Measurements from ENCODE around the gene FOXP2.
"Not testable (repeated sequence)": the region's sequence is repeated elsewhere in the genome, so short reads cannot be mapped to it uniquely, and the experiment has no call there.

Gene FOXP2

DNA sequence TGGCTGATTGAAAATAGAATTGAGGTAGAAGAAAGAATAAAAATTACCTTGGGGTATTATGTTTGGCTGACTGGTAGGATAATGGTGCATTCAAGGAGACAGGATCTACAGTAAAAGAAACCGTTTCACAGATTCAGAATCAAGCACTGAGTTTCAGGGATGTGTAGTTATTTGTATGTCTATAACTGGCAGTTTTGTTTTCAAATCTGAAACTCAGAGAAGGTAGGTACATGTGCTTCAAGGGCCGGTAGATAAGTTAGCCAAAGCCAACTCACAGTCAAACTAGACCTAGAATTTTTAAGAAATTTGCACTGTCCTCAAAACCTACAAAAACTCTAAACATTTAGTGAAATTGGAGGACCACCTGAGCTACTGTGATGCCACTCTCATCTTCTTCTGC lies 191.5 kb downstream of the FOXP2 start:
- DNase-seq = no peak

DNA sequence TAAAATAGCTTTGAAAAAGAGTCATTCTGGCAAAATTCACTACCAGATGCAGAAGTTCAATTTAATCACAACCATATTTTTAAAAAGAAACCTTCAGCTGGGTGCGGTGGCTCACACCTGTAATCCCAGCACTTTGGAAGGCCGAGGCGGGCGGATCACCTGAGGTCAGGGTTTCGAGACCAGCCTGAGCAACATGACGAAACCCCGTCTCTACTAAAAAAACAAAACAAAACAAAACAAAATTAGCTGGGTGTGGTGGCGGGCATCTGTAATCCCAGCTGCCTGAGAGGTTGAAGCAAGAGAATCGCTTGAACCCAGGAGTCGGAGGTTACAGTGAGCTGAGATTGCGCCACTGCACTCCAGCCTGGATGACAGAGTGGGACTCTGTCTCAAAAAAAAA lies 194.2 kb downstream of the FOXP2 start:
- DNase-seq = not testable (repeated sequence)

DNA sequence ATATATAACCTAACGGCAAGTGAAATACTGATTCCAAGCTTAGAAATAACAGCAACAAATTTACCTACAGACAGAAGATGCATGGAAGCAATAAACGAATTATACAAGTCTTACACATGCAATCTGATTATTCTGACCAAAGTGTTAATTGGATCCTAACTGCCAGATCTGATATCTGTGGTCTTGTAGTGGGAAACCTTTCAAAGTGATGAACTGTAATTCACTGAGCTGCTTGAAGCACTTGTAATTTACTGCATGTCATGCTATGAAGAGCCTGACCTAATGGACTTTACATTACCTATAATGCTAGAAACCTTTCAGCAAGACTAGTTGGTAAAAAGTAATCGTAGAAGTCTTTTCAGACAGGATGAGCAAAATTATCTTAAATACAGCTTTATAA lies 205.6 kb downstream of the FOXP2 start:
- peak; percentile 97 for DNase-seq

DNA sequence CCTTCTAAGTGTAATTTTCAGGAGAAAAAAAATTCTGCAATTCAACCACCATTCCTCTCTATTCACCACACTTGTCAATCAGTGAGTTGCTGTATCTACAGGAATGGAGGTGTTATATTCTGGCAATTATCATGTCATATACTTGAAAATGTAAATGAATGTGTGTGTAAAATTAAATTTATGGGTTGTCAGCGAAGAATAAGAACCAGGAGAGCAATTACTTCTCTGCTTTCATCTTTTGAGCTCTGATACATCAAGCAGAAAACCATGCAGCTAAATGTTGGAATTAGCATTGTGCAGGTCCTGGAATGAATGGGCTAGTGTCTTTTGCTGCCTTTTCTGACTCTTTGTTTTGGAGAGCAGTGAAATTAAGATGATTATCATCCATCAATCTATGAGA lies 207.6 kb downstream of the FOXP2 start:
- peak; percentile 32 for DNase-seq

DNA sequence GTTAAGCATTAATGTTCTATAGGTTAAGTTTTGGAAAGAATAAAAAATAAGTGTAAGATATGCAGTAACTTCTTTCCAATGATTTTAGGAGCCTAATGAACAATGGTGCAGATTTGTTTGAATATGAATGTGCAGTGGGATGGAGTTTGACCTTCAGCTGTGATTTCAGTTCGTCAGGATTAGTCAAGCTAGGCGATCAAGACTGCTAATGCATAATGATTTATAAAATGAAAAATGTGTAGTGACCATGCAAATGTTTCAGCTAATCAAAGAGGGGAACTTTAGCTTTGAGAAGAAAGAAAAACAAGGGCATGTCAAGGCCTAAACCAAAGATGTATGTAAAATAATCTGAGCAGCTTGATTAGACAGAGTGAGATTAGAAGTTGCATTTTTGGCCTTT lies 208.5 kb downstream of the FOXP2 start:
- peak; percentile 81 for DNase-seq

DNA sequence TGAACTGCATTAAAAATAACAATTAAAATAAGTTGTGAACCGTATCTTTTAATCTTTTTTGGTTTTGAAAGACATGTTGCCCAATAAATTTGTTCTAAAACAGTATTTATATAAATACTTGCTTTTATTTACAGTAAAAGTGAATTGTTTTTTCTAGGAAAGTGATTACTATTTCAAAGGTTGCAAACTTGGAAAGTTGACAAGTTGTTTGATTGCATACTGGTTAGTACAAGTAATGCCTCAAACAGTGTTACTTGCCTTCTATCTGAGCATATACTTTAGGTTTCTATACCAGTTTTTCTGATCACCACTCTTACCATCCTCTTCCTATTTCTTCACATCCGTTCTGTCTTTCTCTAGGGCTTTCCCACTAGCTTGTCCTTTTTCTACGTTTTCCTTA lies 212.6 kb downstream of the FOXP2 start:
- no peak for DNase-seq

DNA sequence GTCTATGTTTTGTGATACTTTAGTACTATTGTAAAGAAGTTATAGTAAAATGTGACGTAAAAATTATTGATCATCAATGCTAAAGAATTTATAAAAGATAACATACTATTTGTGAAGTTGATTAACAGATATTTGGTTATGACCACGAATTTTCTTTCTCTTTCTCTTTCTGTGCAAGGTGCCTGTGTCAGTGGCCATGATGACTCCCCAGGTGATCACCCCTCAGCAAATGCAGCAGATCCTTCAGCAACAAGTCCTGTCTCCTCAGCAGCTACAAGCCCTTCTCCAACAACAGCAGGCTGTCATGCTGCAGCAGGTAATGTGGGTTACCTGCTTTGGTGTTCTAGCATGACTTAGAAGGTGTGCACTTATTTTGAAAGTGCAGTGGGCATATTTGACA lies 213.7 kb downstream of the FOXP2 start:
- no peak for DNase-seq

DNA sequence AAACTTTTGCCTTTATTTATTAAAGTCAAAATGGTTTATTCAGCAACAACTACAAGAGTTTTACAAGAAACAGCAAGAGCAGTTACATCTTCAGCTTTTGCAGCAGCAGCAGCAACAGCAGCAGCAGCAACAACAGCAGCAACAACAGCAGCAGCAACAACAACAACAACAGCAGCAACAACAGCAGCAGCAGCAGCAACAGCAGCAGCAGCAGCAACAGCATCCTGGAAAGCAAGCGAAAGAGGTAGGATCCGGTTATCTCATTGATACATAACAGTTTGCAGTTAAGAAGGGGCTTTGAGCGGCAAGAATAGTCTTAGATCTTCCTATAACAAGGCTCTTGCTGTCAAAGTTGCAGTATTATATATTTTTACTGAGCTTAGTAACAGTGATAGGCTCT lies 215.1 kb downstream of the FOXP2 start:
- DNase-seq = no peak

DNA sequence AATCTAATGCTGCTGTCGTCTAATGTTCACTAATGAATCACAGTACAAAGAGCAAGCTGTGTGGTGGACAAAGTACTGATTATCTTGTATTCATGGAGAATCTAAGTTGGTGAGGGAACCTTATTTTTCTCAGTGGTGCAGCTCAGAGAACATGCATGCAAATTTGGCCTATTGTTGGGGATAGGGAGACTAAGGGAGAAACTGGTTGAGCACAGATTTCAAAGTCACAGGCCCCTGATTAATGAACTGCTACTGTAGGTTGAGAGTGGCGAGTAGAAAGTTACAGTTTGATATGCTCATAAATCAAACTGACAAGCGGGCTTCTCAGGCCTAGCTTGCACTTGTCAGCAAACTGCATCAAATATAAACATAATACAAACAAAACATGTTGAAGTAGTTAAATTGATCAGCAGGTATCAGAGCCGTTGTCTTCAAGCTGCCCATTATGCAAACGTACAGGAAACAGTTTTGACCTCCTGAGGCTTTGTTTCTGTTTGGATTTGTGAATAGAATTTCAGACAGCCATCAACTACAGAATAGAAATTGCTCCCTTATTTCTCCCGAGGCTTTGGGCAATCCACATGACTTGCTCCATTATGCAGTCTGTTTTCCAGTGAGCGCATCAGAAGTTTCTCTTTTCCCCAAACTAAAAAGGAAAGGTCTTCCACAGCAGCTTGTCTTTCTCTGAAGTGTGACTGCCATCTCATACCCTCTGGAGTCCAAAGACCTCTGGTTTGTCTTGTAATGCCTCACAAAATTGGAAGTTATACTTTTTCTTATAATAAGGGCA lies 215.8 kb downstream of the FOXP2 start:
- DNase-seq = no peak

DNA sequence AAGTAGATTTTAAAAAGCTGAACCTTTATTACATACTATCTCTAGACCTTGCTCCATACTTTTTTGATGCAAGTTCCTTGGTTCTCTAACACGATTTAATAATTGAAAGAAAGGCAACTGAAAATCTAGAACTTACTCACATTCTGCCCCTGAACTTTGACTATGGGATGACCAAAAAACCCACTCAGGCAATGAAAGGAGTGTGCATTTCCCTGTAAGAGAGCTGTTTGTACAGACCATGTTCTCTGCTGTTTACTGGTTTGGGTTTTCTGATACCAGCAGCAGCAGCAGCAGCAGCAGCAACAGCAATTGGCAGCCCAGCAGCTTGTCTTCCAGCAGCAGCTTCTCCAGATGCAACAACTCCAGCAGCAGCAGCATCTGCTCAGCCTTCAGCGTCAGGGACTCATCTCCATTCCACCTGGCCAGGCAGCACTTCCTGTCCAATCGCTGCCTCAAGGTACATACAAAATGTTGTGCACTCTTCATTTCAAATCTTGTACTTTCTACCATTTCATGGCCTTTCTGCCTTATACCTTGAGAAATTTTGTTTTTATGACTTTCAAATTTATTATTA lies 216.7 kb downstream of the FOXP2 start:
- peak; percentile 60 for DNase-seq

DNA sequence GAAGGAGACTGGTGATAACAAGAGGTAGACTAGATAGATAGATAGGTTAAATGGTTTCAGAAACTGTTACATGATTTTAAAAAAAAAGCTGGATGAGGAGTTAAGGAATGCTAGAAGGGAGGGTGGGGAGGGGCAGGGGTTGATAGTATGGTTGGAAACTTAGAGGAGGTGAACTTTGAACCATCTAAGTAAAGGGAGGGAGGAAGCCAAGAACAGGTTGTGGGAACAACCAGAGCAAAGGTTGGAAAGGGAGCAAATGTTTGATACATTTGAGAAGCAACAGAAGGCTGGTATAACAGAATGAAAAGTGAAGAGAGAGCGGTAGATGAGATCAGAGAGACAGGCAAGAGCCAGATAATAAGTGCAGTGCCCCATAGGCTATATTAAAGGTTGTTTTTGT lies 224.8 kb downstream of the FOXP2 start:
- no peak for DNase-seq

DNA sequence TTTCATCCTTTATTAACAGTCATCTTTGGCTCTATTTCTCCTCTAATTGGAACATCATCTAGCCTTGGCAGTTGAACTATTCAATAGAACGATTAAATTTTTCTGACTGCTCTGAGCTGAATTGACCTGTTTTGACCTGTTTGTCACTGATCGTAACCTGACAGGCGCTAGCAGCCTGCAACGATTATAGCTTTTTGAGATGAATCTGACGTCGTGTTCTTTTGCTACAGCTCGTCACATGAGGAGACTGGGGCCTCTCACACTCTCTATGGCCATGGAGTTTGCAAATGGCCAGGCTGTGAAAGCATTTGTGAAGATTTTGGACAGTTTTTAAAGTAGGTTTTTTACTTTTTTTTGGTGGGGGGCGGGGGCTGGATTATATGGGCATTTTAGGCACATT lies 229.8 kb downstream of the FOXP2 start:
- DNase-seq = no peak

DNA sequence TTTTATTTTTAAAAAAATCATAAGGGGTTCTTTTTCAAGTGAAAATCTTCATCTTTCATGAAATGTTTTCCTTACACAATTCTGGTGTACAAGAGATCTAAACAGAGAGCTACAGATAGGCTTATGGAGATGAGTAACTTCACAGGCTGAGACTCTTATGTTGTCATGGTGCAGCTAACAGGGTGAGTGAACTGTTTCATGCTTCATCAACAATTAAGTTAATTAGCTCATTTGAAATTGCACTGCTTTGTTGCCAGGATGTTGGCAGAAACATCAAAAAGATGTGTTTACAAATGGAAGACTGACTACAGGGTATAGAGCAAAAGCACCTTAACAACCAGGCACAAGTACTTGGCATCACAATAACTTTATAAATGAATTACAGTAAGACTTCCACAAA lies 230.8 kb downstream of the FOXP2 start:
- DNase-seq = peak; percentile 43

DNA sequence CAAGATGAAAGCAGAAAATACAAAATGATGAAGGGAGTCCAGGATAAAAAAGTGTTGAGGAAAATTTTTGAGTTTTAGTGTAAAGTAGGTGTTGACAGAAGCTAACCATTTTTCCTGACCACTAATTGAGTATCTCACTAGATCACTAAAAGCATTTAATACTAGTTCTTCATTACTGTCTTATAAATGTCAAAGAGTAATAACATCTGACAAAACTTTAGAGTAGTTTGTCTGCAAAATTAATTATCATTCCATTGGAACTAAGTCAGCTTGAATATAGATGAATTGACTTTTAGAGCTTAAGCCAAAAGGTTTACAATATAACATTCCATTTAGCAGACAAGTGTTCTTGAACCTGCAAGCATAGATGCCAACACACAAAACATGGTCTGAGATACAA lies 232.9 kb downstream of the FOXP2 start:
- DNase-seq = no peak

DNA sequence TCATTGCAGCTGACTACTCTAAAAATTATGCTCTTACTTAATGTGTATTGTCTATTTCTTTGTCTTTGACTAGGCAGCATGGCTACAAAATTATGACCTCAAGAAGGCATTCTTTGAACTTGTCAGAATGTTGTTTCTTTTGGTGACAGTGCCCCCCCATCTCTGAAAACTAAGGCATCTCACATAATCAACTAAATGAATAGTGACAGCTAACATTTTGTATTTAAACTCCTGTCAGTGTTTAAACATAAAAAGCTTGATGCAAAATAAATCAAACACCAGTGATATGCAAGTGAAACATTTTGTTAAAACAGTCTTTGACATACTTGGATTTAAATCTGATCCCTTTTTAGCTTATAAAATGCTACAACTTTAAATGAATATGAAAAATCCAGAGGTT lies 233.5 kb downstream of the FOXP2 start:
- DNase-seq = no peak

DNA sequence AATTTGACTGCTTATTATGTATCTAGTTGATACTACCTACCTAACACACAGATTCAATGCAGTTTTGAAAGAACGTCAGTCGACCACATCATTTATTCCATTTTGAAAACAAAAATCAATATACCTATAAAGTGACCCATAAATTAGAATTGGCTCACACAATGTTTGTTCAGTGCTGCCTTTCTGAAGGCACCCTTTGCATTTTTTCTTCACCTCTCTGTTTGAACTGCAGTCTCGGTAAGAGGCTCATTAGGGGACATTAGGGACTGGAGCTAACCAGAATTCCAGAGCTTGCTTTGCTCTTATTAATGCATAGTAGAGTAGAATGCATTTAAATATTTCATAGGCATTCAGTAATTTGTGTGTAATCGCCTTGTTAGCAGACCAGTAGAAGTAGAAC lies 234.1 kb downstream of the FOXP2 start:
- DNase-seq = no peak

DNA sequence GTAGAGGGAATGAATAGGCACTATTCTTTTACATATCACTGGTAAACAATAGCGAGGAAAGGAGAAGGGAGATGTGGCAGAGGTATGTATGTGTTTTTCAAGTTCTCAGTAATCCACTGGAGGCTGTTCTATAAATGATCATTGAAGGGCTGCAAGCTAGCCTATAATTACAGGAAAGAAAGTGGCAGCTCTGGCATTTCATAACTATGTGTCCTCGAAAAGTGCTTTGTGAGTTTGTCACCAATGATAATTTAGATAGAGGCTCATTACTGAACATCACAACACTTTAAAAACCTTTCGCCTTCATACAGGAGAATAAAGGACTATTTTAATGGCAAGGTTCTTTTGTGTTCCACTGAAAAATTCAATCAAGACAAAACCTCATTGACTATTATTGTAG lies 235.1 kb downstream of the FOXP2 start:
- DNase-seq = no peak

DNA sequence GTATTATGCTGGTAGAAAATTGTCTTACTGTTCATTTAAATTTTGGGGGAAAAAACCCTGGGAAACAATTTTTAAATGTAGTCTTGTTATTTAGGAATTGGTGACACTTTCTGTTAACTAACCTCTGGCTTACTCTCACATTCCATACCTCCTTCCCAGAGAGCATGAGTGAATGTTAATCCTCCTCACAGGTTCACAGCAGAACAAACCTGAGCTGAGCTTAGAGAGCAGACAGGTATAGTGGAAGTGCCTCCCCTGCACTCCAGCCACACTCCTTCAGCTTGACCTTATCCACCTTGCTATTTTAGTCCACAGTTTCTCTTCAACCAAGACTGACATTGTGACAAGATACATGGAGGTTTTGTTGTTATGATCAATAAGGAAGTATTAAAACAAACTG lies 235.9 kb downstream of the FOXP2 start:
- peak; percentile 6 for DNase-seq

DNA sequence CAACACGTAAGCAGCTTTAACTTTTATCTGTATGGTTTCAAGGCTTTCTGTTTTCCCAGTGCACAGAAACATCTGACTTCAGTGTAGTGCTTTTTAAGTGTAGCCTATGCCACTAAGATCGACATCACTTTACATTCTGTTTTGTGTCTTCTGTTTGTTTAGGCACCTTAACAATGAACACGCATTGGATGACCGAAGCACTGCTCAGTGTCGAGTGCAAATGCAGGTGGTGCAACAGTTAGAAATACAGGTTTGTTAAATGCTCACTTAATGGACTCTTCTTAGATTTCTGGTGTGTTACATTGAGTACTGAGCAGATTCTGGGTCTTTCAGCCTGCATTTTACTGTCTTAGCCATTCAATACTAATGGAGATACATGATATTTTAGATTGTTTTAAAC lies 237.4 kb downstream of the FOXP2 start:
- no peak for DNase-seq

DNA sequence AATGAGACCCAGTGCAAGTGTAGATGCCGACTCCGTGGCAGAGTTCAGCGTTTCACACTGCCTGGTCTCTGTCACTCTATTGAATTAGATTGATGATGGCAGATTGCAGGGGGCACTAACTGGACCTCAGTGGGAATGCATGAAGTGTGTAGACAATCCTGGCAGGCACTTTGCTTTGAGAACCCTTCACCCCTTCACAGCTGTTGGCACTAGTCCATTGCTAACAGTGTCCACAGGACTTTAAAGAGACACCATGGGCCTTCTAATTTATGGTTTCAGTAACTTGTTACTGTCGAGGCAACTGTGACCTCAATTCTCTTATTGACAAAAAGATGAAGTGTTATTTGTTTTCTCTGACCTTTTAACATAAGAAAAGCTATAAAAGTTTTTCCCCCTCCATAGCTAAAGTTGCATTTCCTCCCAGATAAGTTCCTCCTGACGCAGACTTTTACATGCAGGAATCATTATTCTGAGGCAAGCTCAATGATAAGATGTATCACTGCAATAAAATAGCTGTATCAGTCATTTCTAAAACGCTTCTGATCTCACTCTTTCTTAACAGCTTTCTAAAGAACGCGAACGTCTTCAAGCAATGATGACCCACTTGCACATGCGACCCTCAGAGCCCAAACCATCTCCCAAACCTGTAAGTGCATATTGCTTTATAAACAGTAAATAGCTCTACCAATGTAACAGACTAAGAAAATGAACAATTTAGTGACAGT lies 238.9 kb downstream of the FOXP2 start:
- DNase-seq = no peak

DNA sequence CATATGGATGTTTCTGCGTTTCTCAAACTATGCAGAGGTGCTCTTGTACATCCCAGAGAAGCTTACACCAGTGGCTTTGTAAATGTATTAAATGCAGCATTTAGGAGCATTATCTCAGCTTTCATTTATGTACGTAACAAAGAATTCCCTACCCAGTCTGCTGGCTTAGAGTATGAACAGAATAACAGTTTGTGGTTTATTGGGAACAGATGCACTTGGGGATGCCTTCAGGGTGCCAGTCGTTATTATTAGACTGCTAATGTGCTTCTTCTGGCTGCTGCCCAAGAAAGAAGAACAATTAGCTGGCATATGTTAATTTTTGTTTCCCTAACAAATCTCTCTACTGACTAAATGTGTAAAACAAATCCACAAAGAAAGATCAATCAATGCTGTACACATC lies 241.9 kb downstream of the FOXP2 start:
- DNase-seq = peak; percentile 63

DNA sequence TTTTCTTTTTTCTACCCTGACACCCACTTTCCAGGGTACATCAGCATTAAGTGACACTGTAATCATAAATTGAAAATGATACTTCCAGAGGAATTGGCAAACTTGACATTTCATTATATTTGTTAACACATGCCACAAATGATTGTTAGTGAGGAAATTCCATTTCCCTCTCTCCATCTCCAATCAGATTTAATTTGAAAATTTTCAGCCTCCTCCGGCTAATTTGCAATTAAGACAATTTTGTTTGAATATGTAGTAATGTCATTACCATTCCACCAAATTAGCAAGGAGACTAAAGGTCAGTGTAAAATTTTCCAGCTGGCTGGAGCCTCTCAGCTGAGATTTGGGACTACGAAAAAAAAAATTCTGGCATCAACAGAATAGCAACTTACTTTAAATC lies 242.7 kb downstream of the FOXP2 start:
- no peak for DNase-seq

DNA sequence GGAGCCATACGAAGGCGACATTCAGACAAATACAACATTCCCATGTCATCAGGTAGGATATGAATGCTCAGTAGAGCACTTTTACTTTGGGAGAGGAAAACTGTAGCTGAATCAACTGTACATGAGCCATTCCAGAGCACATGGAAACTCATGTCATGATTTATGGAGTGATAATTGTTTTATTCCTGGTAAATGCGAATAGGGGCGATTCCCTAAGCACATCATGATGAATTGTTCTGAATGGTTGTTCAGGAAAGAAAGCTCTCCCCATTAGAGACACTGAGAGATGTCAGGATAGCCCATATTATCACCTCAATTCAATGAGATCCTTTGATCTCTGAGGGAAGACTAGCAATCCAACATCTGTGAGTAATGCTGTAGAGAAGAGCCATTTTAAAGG lies 243.6 kb downstream of the FOXP2 start:
- DNase-seq = no peak

DNA sequence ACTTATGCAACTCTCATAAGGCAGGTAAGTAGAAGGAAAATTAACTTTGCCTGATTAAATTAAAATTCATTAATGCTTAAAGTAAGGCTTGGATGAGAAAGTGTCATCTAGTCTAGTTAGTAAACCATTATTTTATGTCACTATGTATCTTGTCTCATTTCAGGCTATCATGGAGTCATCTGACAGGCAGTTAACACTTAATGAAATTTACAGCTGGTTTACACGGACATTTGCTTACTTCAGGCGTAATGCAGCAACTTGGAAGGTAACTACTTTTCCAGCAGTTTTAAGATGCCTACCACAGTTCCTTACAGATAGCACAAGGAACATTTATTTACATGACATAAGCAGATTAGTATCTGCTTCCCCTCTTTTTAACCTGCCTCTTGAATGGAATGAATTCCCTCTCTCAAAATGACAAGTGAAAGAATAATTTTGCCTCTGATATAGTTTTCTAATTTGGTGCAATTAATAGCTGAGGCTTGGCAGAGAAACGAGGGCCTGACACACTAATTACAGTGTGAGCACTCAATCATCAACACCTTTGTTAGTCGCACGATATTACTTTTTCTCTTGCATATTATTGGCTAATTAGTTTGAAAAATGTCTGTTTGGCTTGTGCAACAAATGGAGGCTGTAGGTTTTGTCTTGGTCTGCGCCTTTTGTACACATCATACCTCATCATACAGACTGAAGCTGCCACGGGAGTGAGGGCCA lies 245.0 kb downstream of the FOXP2 start:
- DNase-seq = no peak

Measured in NCI-H82 (cell line).